ENCODE measurements around the gene GSTCD. TPM values are rescaled to one million over a fixed set of nuclear protein-coding genes. Genes with fewer than 3 reads are reported as not detected.

GSTCD gene
- total RNA-seq, 1 experiment from 2014 or later: 22.5 TPM

DNA sequence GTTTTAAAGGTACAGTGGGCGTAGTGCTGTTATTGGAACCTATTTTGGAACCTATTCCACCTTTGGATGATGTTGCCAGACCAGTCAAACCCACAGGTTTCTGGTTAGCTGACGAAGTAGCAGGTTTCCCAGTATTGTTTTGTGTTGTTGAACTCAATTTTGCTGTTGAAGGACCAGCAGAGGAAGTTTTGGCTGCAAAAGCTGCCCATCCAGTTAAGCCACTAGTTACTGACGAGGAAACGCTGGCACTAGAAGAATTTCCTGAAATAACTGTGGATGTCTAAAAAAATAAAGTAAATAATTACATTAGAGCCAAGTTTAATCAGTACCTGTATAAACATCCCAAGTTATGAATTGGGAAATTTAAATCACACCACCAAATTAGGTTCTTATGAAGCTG, 25.5 kb upstream of the GSTCD start:
- Histone ChIP-seq H3K4me1 (ENCODE audit: control insufficient read depth in 1 of 2, insufficient read depth in 2 of 2, low read length in 2 of 2) (no peaks in the 10 kb centered on the region), H3K9me3 (ENCODE audit: control insufficient read depth in 1 of 2, insufficient read depth in 1 of 2, low read depth in 1 of 2, low read length in 2 of 2) (no peaks in the 10 kb centered on the region), H3K27ac (ENCODE audit: low read depth, low read length) (no peak overlapping the region), H3K4me2 (ENCODE audit: low read length) (no peak overlapping the region), H3K4me3 (replicated peaks in 1 of 2; ENCODE audit: low read depth in 1 of 2, low read length in 2 of 2) (no peak overlapping the region), H3K36me3 (ENCODE audit: control insufficient read depth in 1 of 2, insufficient read depth in 2 of 2, low read length in 2 of 2) (peaks cover 6 to 10% of the 10 kb centered on the region in 2 experiments; a peak in 3 of 4 replicates), H3K9me2 (ENCODE audit: insufficient read depth) (no peaks in the 10 kb centered on the region), H3K9ac (ENCODE audit: low read length) (no peak overlapping the region), H3K79me2 (ENCODE audit: insufficient read depth, low read length) (no peaks in the 10 kb centered on the region), H2AFZ (ENCODE audit: low read depth, low read length, poor library complexity, severe bottlenecking) (no peak overlapping the region), H3K27me3 (ENCODE audit: insufficient read depth, low read length) (no peaks in the 10 kb centered on the region), H4K20me1 (ENCODE audit: insufficient read depth) (no peaks in the 10 kb centered on the region)
- no TSS peak for BruUV-seq (replicated peaks)
- DNase-seq (ENCODE audit: low read depth, low spot score): no peak
- ChIA-PET CTCF (no interaction called here), RAD21 (ENCODE audit: low non-redundant PET in 1 of 2, low total read pairs in 2 of 2, uncharacterized antibody in 2 of 2, unreplicated experiment in 2 of 2) (no interaction called here), POLR2A (no interaction called here)
- no peak for ATAC-seq
- intact Hi-C loops (cut with micrococcal nuclease): no loop called here
- TF ChIP-seq EZH2phosphoT487 (IDR thresholded peaks at IDR 0.05; ENCODE audit: borderline replicate concordance) (no peak), CEBPB (IDR thresholded peaks at IDR 0.05; ENCODE audit: low read depth) (no peak), ZNF274 (IDR thresholded peaks at IDR 0.05; ENCODE audit: low read depth, low read length) (no peak), SIN3A (IDR thresholded peaks at IDR 0.05; ENCODE audit: low read depth) (no peak), SRF (IDR thresholded peaks at IDR 0.05; ENCODE audit: low read depth) (no peak), EZH2 (IDR thresholded peaks at IDR 0.05) (no peak), YY1 (IDR thresholded peaks at IDR 0.05; ENCODE audit: extremely low read depth, insufficient replicate concordance, low read depth, low read length) (no peak), JUND (IDR thresholded peaks at IDR 0.05) (no peak), FOSL1 (IDR thresholded peaks at IDR 0.05; ENCODE audit: low read depth) (no peak)
- TF ChIP-seq, protein P1, sequence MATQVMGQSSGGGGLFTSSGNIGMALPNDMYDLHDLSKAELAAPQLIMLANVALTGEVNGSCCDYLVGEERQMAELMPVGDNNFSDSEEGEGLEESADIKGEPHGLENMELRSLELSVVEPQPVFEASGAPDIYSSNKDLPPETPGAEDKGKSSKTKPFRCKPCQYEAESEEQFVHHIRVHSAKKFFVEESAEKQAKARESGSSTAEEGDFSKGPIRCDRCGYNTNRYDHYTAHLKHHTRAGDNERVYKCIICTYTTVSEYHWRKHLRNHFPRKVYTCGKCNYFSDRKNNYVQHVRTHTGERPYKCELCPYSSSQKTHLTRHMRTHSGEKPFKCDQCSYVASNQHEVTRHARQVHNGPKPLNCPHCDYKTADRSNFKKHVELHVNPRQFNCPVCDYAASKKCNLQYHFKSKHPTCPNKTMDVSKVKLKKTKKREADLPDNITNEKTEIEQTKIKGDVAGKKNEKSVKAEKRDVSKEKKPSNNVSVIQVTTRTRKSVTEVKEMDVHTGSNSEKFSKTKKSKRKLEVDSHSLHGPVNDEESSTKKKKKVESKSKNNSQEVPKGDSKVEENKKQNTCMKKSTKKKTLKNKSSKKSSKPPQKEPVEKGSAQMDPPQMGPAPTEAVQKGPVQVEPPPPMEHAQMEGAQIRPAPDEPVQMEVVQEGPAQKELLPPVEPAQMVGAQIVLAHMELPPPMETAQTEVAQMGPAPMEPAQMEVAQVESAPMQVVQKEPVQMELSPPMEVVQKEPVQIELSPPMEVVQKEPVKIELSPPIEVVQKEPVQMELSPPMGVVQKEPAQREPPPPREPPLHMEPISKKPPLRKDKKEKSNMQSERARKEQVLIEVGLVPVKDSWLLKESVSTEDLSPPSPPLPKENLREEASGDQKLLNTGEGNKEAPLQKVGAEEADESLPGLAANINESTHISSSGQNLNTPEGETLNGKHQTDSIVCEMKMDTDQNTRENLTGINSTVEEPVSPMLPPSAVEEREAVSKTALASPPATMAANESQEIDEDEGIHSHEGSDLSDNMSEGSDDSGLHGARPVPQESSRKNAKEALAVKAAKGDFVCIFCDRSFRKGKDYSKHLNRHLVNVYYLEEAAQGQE (IDR thresholded peaks at IDR 0.05; ENCODE audit: low read depth): no peak

Measured in HCT116 (cell line).